ENCODE results near the gene AKAP6.
"Not testable (repeated sequence)": the region's sequence is repeated elsewhere in the genome, so short reads cannot be mapped to it uniquely, and the experiment has no call there.

Gene AKAP6

DNA sequence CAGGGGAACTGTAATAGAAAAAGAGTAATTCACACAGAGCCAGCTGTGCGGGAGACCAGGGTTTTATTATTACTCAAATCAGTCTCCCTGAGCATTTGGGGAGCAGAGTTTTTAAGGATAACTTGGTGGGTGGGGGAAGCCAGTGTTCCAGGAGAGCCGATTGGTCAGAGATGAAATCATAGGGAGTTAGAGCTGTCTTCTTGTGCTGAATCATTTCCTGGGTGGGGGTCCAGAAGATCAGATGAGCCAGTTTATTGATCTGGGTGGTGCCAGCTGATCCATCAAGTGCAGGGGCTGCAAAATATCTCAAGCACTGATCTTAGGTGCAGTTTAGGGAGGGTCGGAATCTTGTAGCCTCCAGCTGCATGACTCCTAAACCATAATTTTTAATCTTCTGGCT, 44.1 kb downstream of the AKAP6 start:
- DNase-seq (ENCODE audit: low read depth in 3 of 3, low spot score in 1 of 3) = not testable (repeated sequence)

DNA sequence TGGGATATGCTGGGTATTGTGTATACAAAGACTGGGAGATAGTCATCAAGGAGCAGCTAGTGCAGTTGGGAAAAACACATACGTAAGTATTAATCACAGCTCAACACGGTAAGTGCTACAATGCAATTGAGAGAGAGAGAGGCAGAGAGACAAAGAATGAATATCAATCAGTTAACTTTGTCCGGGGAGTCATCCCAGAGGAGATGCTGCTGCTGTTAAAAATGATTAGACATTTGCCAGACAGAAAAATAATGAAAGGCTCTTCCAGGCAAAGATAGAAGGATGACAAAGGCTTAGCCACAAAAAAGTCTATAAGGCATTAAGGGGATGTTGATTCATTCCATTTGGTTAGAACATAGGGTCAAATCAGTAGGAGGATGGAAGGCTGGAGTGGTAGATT, 45.1 kb downstream of the AKAP6 start:
- DNase-seq (ENCODE audit: low read depth in 3 of 3, low spot score in 1 of 3) = no peak

DNA sequence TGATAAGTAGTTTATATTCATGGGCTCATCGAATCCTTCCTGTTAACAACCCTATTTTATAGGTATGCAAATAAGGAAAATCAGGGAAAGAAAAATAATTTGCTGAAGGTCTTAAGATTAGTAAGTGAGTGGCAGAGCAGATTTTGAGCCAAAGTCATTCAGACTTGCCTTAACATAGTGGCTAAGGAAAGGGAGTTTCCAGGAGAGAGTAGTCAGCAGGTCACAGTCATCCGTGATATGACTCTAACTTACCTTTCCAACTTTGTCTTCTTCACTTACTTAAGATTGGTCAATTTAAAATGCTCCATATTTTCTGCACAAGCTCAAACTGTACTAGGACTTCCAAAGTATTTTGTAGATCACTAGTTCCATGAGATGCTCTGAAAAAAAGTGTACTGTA, 46.6 kb downstream of the AKAP6 start:
- DNase-seq (ENCODE audit: low read depth in 3 of 3, low spot score in 1 of 3) = no peak

DNA sequence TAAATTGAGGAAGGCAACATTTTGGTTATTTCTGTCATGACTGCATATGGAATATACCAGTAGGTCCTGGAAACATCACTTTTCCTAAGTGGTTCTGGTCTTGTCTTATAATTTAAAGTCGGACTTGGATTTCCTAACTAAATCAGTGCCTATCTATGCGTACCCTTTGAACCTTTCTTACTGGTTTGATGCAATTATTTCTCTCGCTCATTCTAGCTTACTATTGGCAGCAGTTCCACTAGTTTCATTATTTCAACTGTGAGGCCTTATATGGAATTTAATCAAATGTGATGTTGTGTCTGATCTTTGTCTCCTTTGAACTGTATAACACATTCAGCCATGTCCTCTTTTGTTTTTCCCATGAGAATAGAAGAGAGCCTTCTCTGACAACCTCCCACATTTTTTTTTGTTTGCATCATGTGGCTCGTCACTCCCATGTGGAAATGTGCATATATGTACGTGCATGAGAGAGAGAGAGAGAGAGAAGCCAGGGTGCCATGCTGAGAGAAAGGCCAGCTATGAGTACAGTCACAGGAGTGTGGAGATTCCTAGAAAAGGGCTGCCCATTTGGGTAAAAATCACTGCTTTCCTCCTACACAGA, 48.0 kb downstream of the AKAP6 start:
- no peak for DNase-seq (ENCODE audit: low read depth in 3 of 3, low spot score in 1 of 3)

DNA sequence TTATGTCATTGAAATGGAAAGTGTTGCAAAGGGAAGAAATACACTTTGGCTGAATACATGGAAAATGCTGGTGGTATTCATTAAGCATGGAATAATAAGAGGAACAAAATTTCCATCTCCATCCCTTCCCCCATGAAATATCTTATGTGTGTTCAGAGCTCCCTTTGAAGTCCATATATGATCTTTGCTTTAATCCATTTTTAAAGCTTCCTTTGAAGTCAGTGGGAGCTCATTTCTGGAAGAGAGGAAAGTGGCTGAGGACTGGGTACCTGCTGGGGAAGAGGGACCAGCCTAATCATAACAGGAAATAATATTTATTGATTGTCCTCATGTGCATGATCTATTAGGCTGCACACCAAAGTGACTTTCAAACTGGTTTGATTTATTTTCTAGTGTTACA, 49.2 kb downstream of the AKAP6 start:
- no peak for DNase-seq (ENCODE audit: low read depth in 3 of 3, low spot score in 1 of 3)

DNA sequence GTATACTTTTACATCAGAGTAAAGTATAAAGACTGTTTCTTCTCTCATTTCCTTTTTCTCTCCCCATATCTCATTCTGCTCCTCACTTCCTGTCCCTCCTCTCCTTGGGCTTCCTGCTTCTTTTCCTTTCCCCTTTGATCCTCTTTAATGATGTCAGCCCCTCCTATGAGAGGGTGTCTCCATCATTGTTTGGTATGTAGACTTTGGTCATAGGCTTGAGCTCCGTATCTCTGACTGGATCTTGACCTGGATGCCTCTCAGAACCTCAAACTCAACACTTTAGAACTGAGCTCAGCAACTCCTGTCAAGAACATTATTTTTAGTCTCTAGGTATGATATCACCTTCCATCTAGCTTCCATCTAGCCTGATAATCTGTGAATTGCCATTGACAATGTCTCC, 50.3 kb downstream of the AKAP6 start:
- DNase-seq (ENCODE audit: low read depth in 3 of 3, low spot score in 1 of 3) = no peak

DNA sequence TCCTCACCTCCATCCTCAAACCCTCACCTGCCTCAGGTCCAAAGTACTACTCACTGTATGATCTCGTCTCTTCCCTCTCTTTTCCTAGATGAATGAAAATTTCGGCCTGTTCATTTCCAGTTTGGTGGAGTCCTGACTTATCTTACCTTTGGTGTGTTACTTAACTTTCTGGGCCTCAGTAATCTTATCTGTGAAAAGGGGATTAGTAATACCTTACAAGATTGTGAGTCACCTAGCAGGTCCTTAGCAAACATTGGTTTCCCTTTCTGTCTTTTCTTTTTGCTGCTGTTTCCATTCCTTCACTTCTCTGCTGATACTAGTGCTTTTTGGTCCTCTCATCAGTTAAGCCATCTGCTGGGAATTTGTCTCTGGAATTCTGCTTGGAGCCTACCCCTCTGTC, 52.8 kb downstream of the AKAP6 start:
- no peak for DNase-seq (ENCODE audit: low read depth in 3 of 3, low spot score in 1 of 3)

DNA sequence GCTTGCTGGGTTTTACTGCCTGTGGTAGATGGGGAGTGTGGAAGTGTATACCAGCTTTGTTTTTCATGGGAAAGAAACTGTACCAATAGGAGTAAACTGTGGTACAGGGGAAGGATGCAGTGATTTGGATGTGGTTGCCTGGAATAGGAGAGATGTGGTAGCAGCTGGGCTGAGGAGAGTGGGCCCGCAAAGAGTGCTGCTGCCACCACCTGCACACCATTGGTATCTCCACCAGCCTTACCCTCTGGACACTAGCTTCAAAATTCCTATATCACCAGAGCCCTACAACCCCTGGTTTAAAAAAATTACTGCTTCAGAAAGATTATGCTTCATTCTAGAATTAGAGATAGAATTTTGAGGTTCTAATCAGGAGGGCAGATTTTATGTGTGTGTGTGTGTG, 53.6 kb downstream of the AKAP6 start:
- no peak for DNase-seq (ENCODE audit: low read depth in 3 of 3, low spot score in 1 of 3)

DNA sequence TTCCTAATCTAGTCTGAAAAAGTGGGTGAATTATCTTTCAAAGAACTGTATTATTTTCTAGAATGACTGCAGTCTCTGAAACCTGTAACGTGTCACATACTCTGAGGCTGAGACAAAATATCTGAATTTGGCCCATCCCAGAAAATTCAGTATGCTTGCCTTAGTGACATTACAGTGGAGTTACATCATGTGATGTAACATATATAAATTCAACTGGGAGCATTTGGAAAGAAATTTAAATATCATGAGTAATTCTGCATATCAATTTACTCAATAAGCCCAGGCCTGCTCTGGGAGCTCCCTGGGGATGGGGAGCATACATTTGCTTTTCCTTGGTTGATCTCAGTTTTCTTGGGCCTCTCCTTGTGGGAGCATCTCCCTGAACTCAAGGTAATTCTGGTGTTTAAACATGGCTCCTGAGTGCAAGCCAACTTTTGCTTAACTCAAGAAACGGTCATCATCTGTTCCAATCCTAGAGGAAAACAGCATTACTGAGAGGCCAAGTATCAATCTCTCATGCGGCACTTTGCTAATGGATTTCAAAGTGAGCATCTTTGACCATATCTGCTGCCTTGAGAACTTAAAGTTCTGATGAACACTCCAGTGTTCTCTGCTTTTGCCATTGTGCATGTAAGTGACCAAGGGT, 54.4 kb downstream of the AKAP6 start:
- DNase-seq (ENCODE audit: low read depth in 3 of 3, low spot score in 1 of 3) = no peak

DNA sequence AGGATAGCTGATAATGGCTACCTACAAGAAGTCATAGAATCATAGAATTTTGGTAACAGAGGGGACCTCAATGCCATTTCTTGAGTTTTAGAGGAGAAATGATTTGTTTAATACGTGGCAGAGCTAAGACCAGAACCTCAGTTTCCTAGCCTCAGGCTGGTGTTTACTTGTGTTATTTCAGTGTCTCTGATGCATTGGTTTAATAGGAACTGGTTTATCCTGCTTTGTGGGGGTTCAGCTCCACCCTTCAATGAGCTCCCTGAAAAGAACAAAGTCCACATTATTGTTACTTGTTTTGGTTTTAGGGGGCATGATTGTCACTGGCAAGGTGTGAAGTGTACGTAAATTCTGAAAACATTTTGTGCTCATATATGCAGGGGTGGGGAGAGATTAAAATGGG, 55.4 kb downstream of the AKAP6 start:
- no peak for DNase-seq (ENCODE audit: low read depth in 3 of 3, low spot score in 1 of 3)

DNA sequence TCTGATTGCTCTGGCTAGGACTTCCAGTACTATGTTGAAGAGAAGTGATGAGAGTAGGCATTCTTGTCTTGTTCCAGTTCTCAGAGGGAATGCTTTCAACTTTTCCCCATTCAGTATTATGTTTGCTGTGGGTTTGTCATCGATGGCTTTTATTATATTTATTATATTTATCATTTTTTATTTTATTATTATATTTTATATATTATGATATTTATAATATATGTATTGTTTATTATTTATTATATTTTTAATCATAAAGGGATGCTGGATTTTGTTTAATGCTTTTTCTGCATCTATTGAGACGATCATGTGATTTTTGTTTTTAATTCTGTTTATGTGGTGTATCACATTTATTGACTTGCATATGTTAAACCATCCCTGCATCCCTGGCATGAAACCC, 58.2 kb downstream of the AKAP6 start:
- not testable (repeated sequence) for DNase-seq (ENCODE audit: low read depth in 3 of 3, low spot score in 1 of 3)

DNA sequence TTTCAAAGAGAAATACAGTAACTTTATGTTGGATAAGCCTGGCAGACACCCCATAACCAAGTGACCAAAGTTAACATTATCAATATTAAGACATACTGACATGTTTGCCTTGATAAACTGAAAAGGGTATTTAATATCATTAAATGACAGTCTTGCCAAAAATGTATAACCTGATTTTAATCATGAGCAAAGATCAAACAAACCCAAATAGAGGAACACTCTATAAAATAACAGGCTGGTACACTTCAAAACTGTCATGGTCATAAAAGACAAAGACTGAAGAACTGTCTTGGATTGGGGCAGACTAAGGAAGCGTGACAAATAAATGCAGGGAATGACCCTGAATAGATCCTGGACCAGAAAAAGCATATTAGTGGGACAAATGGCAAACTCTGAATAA, 64.0 kb downstream of the AKAP6 start:
- no peak for DNase-seq (ENCODE audit: low read depth in 3 of 3, low spot score in 1 of 3)

DNA sequence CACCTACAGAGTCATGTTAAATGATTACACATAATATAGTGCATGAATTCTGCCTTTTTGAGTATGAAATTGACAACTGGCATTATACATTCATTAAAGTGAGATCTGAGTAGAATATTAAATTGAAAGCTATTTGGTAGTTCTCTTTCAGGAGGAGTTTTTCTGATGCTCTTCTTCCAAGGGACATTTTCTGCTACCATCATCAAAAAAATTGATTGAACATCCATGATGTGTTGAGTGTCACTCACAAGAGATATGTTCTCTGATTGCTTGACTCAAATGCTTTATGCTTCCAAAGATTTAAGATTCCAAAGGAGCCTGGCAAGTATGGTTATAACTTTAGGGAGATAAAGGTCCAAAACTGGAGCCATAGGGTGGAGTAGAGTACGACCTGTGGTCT, 64.9 kb downstream of the AKAP6 start:
- no peak for DNase-seq (ENCODE audit: low read depth in 3 of 3, low spot score in 1 of 3)

DNA sequence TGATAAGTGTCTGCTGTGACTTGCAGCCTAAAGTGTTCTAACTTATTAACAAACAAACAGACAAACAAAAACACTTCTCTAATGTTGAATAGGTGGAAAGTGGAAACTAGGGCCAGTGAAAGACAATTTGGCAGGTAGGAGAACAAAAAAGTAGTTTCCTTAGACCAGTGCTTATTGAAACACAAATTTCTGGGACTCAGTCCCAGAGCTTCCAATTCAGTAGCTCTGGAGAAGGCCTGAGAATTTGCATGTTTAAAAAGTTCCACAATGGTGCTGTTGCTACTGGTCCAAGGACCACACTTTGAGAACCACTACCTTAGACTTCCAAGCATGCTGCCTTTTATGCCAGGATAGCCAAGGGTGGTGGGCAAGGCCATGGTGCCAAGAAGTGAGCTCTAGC, 67.8 kb downstream of the AKAP6 start:
- DNase-seq (ENCODE audit: low read depth in 3 of 3, low spot score in 1 of 3) = no peak

DNA sequence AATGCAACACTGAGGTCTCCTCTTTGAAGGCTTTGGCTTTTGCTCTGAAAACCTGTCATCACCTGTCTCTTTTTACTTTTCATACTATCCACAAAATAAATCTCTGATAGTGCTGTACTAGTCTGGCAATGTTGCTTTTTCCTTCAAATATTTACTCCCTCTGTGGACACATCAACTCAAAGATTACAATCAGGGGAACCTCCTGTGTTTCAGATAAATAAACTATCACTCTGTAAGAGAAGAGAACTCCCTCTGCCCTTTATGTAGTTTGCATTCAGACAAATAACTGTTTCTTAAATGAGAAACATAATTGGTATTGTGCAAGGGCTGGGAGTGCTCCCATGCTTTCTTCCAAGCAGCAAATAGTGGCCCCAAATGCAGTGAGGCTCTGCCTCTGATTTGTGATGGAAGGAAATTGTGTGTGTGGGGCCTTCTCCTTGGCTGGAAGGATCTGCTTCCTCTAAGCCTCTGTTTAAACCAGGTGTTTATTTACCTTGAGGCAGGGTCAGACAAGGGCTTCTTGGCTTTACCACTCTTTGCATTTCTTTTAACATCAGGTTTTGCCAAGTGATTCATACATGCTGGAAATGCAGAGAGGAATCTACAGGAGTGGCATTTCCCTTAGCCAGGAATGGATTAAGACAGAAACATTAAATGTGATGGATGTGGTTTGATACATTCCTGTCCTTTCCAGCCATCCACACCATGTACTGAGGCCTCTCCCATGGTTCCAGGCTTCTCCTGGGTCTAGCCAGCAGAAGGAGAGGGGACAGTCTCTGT, 69.0 kb downstream of the AKAP6 start:
- DNase-seq (ENCODE audit: low read depth in 3 of 3, low spot score in 1 of 3) = no peak

DNA sequence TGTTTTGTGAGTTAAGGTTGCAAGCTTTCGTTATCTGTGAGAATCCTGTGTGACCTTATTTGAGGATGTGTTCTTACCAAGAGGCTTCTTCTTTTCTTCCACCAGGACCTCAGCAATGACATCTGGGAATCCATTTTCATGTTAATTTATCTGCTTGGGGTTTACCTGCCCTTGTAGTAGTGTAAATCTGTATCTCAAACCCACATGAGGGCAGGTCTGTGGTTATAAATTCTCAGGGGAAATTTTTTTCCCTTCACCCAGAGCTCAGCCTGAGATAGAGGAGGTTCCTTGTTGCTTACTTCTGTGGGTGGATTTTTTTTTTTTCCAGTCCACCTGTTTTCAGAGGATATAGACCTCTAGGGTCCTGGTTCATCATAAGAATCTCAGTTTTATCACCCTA, 70.8 kb downstream of the AKAP6 start:
- DNase-seq (ENCODE audit: low read depth in 3 of 3, low spot score in 1 of 3) = no peak

DNA sequence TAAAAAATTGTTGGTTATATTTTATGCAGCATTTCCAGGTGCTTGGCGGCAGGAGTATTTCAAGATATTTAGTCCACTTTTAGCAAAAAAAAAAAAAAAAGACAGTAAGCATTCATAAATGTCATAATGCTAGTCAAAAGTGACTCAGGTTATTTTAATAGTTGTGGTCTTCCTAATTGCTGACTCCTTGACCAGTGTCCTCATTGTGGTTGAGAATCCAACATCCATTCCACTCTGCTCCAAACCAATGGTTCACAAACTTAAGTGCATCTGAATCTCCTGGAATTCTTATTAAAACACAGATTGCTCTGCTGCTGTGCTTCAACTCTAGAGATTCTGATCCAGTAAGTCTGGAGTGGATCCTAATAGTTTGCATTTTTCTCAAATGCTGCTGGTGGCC, 71.4 kb downstream of the AKAP6 start:
- no peak for DNase-seq (ENCODE audit: low read depth in 3 of 3, low spot score in 1 of 3)

DNA sequence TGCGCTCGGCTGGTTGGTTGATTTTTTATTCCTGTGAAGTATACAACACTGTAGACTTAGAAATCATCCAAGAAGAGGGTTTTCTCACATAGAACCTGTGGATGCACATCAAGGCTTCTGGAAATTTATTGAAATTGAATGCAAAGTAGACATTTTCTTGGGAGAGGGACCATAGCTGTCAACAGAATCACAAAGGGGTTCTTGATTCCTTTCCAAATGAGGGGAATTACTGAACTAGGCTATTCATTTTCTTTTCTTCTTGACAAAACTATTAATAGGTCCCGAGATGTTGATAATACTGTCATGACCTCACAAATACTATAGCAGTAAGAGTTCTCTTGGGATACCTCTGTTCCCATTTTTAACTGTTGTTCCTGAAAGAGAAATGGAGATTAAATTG, 73.9 kb downstream of the AKAP6 start:
- no peak for DNase-seq (ENCODE audit: low read depth in 3 of 3, low spot score in 1 of 3)

DNA sequence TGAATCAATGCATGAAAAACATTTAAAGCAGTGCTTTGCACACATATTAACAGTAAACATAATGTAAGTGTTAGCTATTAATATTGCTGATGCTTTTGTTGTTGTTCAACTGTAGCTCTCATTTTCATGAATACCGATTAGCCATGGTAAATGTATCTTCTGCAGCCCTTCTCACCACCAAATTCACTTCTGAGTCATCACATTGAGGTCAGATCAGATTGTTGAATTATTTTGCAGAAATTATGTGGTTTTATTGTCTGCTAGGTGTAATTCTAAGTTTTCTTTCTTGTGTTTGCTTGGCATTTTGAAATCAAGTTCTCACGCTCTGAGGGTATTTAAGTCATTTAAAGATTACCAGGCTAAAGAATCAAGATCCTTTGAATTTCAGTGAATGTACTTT, 74.6 kb downstream of the AKAP6 start:
- DNase-seq (ENCODE audit: low read depth in 3 of 3, low spot score in 1 of 3) = no peak

DNA sequence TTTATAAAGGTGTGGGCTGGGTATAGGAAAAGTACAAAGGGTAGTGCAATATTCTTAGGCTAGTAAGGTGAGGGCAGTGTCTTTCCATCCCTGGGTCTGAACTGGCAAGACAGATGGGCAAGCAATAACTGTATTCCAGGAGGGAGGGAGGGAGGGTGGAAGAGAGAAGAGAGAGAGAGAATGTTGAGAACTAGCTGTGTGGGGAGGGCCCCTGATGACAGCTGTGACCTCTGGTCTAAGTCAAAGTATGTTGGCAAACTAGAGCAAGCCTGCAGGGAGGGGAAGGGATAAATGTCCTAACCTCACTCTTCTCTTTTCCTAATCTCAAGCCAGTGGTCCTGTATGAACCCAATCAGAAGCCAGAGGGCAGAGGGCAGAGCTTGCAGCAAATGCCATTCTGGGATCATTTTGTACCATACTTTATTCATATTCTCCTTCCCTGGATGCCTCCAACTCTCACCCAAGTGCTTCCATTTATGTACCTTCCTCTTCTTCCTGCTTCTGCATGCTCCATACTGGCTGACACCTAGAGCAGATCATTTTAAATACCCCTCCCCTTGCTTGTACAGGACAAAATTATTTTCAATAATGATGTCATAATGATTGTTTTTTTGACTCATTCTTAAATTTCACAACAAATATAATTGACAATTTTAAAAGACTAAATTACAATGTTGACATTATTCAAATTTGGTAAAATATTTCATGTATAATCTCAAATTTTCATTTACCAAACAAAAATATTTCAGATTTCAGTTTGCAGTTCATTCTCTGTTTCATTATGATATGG, 75.9 kb downstream of the AKAP6 start:
- DNase-seq (ENCODE audit: low read depth in 3 of 3, low spot score in 1 of 3) = no peak

DNA sequence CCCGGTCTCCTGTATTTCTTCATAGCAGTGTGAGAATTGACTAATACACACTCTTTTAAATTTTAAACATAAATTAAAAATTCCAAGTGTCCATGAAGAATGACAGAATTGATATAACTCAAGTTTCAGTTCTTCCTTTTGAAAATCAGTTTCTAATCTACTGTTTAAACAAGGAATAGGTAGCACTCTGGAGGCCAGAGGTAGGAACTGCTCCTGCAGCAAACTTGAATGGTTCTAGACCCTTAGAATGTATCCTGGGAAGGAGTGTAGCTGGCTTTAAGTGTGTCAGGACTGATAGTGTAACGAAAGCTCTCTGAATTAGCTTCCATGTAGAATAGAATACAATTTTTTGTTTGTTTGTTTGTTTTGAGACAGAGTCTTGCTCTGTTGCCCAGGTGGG, 76.8 kb downstream of the AKAP6 start:
- no peak for DNase-seq (ENCODE audit: low read depth in 3 of 3, low spot score in 1 of 3)

DNA sequence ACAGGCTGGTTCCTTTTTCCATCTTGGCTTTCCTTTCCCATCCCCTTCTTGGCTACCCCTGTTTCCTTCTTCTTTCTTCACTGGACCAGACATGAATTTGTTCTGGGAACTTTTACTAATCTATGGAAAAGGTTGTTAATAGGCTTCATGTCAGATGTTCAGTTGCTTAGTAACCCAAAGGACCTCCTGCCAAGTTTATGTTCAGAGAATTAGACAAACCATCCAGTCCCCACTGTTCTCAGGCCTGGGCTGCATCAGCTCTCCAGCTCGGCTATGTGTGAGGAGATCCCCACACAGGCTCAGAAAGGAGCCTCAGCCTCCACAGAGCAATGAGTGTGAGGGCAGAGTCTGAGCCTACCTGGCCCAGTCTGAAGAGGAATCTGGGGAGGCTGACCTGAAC, 78.0 kb downstream of the AKAP6 start:
- no peak for DNase-seq (ENCODE audit: low read depth in 3 of 3, low spot score in 1 of 3)

Measured in stimulated activated CD4-positive, alpha-beta T cell treated with anti-CD3 and anti-CD28 coated beads, TNF-alpha, amount 100 ng/mL, for 1 hour (primary cell).